GM12878 (cell line): ENCODE measurements around the gene TMEM38A. TPM values are rescaled to one million over a fixed set of nuclear protein-coding genes. Genes with fewer than 3 reads are reported as not detected.

Experiments
- CBX5 ChIP-seq: sonication (generic); IDR thresholded peaks from 2 replicates; pipeline ENCODE4 v1.6.1; 2016; ENCODE audit warnings: low read depth, moderate library complexity, mild to moderate bottlenecking, inconsistent platforms
- ETV6 ChIP-seq, 2 experiments: fragments of 450-650 bp in 1 of 2; IDR thresholded peaks in 1 of 2; conservative IDR thresholded peaks in 1 of 2; 2 replicates each; pipeline ENCODE4 v1.6.1; 2014; ENCODE audit warnings: antibody characterized with exemption in 1 of 2, borderline replicate concordance in 1 of 2, low read depth in 1 of 2, mild to moderate bottlenecking in 1 of 2, moderate library complexity in 1 of 2
- RUNX3 ChIP-seq: IDR thresholded peaks from 2 replicates; pipeline ENCODE4 v1.6.1; 2012; ENCODE audit warnings: low read length, inconsistent platforms
- polyA plus RNA-seq, 11 experiments: library from polyadenylated mRNA; depleted of rRNA in 4 of 11; unstranded in 6 of 11; stranded (reverse) in 5 of 11; fragments of >200 nt; fragmentation: Nextera tagmentation in 4 of 11; fragmentation: Illumina TruSeq in 1 of 11; extraction: Ambion mirVana in 4 of 11; extraction: Trizol in 1 of 11; gene quantifications; 1 replicate in 1 of 11; 2 replicates in 10 of 11; pipeline versions ENCODE4 v1.2.1 to v1.2.3, GENCODE V29; 2011 to 2016; ENCODE audit warnings: inconsistent platforms in 2 of 11, missing spikeins in 2 of 11, low read depth in 1 of 11
- total RNA-seq, 4 experiments: library from RNA; depleted of rRNA in 3 of 4; stranded (reverse); fragments of >200 nt in 3 of 4; fragmentation: Illumina TruSeq in 1 of 4; extraction: Trizol in 1 of 4; gene quantifications; 2 replicates each; pipeline versions ENCODE4 v1.2.1 to v1.2.3, GENCODE V29; 2013 to 2021
- TF ChIP-seq, protein P1 (sequence below): fragments of 450-650 bp; conservative IDR thresholded peaks from 2 replicates; pipeline ENCODE4 v1.6.1; 2017; ENCODE audit warnings: mild to moderate bottlenecking, moderate library complexity
- TF ChIP-seq, protein P2 (sequence below): IDR thresholded peaks from 2 replicates; pipeline ENCODE4 v1.6.1; 2012; ENCODE audit warnings: mild to moderate bottlenecking, low read depth, low read length

TMEM38A gene
- total and polyA plus RNA-seq, 10 of the 15 experiments (the other 5 are each of a cell fraction or from before 2014, with no cell fraction given), result 4.5 to 22.2 (median 15.0) TPM

DNA sequence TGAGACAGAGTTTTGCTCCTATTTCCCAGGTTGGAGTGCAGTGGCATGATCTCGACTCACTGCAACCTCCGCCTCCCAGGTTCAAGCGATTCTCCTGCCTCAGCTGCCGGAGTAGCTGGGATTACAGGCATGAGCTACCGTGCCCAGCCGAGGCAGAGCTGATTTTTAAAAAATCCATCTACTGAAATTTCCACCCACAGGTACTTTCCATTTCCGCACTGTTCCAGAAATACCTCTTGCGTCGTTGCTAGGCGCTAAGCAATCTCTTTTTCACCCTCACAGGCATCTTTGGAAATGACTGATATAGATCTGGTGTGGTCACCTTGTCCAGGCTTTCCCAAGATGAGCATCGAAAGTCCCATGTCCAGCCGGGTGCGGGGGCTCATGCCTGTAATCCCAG, 9.4 kb downstream of the TMEM38A start (continued):
- TF ChIP-seq, protein P1, sequence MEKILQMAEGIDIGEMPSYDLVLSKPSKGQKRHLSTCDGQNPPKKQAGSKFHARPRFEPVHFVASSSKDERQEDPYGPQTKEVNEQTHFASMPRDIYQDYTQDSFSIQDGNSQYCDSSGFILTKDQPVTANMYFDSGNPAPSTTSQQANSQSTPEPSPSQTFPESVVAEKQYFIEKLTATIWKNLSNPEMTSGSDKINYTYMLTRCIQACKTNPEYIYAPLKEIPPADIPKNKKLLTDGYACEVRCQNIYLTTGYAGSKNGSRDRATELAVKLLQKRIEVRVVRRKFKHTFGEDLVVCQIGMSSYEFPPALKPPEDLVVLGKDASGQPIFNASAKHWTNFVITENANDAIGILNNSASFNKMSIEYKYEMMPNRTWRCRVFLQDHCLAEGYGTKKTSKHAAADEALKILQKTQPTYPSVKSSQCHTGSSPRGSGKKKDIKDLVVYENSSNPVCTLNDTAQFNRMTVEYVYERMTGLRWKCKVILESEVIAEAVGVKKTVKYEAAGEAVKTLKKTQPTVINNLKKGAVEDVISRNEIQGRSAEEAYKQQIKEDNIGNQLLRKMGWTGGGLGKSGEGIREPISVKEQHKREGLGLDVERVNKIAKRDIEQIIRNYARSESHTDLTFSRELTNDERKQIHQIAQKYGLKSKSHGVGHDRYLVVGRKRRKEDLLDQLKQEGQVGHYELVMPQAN, result no peak
- no peak for TF ChIP-seq RUNX3
- TF ChIP-seq, protein P2, sequence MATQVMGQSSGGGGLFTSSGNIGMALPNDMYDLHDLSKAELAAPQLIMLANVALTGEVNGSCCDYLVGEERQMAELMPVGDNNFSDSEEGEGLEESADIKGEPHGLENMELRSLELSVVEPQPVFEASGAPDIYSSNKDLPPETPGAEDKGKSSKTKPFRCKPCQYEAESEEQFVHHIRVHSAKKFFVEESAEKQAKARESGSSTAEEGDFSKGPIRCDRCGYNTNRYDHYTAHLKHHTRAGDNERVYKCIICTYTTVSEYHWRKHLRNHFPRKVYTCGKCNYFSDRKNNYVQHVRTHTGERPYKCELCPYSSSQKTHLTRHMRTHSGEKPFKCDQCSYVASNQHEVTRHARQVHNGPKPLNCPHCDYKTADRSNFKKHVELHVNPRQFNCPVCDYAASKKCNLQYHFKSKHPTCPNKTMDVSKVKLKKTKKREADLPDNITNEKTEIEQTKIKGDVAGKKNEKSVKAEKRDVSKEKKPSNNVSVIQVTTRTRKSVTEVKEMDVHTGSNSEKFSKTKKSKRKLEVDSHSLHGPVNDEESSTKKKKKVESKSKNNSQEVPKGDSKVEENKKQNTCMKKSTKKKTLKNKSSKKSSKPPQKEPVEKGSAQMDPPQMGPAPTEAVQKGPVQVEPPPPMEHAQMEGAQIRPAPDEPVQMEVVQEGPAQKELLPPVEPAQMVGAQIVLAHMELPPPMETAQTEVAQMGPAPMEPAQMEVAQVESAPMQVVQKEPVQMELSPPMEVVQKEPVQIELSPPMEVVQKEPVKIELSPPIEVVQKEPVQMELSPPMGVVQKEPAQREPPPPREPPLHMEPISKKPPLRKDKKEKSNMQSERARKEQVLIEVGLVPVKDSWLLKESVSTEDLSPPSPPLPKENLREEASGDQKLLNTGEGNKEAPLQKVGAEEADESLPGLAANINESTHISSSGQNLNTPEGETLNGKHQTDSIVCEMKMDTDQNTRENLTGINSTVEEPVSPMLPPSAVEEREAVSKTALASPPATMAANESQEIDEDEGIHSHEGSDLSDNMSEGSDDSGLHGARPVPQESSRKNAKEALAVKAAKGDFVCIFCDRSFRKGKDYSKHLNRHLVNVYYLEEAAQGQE, result no peak
- no peak for TF ChIP-seq ETV6 (conservative IDR thresholded peaks at IDR 0.05 in 1 of 2, IDR thresholded peaks at IDR 0.05 in 1 of 2; ENCODE audit: borderline replicate concordance in 1 of 2, low read depth in 1 of 2)
- no peak for TF ChIP-seq CBX5
